Measurements from ENCODE around the gene RER1. TPM values are rescaled to one million over a fixed set of nuclear protein-coding genes. Genes with fewer than 3 reads are reported as not detected.

Gene RER1
- total and polyA plus RNA-seq, 7 donors, result 68.8 to 119 (median 90.0) TPM

DNA sequence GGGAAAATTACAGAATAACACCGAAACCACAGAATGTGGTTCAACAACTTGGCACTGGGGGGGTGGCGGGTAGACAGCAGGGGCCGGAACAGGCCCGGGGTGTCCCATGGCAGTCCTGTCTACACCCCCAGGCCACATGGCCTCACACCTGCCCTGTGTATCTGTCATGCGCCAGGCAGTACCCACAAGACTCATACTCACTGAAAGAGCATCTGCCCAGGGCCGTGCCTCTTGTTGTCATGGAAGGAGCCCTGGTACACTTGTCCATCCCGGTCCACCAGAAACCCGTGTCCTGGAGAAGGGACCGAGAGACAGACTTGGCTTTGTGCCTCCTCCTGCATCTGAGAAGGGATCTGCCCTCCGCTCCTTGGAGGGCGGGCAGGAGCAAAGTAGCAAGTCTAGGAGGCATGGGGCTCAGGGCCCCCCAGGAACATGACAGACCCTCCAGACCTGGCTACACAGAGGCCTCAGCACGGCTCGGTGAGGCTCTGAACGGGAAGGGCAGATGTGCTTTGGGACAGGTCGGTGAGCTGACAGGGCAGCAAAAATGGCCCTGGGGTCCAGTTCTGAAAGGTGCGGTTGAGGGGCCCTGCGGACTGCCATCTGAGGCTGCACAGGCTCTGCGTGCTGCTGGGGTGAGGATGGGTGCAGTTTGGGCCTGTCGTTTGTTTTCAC, 5.9 kb upstream of the RER1 start:
- no peak overlapping the region for H3K4me3 ChIP-seq
- peaks cover 0 to 7% of the 10 kb centered on the region in 2 donors for H3K36me3 ChIP-seq (ENCODE audit: insufficient read depth in 1 of 2, low read depth in 1 of 2)
- peak in 1 of 2 donors; percentile 31 for DNase-seq
- no peak for ATAC-seq
- no peaks in the 10 kb centered on the region for H3K9me3 ChIP-seq
- peaks cover 6% of the 10 kb centered on the region for H3K4me1 ChIP-seq
- intact Hi-C loops (cut with DNase I), result no loop called here
- TF ChIP-seq, protein P1, sequence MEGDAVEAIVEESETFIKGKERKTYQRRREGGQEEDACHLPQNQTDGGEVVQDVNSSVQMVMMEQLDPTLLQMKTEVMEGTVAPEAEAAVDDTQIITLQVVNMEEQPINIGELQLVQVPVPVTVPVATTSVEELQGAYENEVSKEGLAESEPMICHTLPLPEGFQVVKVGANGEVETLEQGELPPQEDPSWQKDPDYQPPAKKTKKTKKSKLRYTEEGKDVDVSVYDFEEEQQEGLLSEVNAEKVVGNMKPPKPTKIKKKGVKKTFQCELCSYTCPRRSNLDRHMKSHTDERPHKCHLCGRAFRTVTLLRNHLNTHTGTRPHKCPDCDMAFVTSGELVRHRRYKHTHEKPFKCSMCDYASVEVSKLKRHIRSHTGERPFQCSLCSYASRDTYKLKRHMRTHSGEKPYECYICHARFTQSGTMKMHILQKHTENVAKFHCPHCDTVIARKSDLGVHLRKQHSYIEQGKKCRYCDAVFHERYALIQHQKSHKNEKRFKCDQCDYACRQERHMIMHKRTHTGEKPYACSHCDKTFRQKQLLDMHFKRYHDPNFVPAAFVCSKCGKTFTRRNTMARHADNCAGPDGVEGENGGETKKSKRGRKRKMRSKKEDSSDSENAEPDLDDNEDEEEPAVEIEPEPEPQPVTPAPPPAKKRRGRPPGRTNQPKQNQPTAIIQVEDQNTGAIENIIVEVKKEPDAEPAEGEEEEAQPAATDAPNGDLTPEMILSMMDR (IDR thresholded peaks at IDR 0.05), result no peak
- H3K27me3 ChIP-seq (ENCODE audit: insufficient read depth in 3 of 3, low read length in 2 of 3), result no peaks in the 10 kb centered on the region
- no peak overlapping the region for H3K27ac ChIP-seq
- 79 to 87% (median 83%) methylated on average over 19 of the region's 19 CpGs for WGBS, 3 donors

DNA sequence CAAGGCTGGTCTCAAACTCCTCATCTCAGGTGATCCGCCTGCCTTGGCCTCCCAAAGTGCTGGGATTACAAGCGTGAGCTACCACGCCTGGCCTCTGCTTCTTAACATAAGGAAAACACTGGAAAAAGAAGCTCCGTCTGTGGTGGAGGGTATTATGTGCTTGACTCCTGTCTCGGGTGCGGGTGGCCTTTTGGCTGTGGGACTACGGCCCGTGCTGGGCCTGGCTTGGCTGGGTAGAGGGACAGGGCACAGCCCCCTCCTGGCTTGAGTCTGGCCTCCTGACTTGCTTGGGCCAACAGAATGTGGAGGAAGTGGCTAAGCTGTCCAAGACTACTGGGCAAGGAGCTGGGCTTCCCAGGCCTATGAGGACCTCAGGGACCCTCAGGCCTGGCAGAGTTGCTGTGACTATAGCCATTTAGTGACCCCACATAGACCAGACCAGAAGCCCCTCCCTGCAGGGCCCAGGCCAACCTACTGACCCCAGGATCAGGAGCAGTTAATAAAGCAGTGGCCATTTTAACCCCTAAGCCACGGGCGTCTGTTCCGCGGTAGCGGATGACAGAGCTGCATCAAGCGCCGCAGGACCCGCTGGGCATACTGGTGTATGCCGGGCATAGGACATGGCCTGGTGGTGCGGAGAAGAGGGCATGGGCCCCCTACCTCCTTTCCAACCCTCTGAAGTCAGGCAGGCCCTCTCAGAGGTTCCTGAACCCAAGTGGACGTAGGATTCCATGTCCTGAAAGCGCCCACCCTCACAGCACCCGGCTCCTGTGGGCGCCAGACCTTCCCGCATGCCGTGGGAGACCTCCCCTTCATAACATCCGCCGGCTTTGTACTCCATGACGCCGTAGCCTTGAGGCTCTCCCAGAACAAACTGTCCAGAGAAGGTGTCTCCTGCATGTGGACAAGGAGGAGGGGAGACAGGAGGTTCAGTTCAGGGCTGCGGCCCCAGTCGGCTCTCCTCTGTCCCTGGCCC, 4.7 kb upstream of the RER1 start:
- Histone ChIP-seq H3K27ac (no peak overlapping the region), H3K4me3 (no peak overlapping the region), H3K4me1 (peaks cover 9% of the 10 kb centered on the region), H3K36me3 (ENCODE audit: insufficient read depth in 1 of 2, low read depth in 1 of 2) (peaks cover 0 to 7% of the 10 kb centered on the region in 2 donors), H3K9me3 (no peaks in the 10 kb centered on the region), H3K27me3 (ENCODE audit: insufficient read depth in 3 of 3, low read length in 2 of 3) (no peaks in the 10 kb centered on the region)
- 93% methylated on average over 30 of the region's 30 CpGs for WGBS, 3 donors
- ATAC-seq (no peak), DNase-seq (peak in 1 of 2 donors; percentile 40)
- TF ChIP-seq, protein P1 (IDR thresholded peaks at IDR 0.05), result no peak
- intact Hi-C loops (cut with DNase I), result no loop called here

DNA sequence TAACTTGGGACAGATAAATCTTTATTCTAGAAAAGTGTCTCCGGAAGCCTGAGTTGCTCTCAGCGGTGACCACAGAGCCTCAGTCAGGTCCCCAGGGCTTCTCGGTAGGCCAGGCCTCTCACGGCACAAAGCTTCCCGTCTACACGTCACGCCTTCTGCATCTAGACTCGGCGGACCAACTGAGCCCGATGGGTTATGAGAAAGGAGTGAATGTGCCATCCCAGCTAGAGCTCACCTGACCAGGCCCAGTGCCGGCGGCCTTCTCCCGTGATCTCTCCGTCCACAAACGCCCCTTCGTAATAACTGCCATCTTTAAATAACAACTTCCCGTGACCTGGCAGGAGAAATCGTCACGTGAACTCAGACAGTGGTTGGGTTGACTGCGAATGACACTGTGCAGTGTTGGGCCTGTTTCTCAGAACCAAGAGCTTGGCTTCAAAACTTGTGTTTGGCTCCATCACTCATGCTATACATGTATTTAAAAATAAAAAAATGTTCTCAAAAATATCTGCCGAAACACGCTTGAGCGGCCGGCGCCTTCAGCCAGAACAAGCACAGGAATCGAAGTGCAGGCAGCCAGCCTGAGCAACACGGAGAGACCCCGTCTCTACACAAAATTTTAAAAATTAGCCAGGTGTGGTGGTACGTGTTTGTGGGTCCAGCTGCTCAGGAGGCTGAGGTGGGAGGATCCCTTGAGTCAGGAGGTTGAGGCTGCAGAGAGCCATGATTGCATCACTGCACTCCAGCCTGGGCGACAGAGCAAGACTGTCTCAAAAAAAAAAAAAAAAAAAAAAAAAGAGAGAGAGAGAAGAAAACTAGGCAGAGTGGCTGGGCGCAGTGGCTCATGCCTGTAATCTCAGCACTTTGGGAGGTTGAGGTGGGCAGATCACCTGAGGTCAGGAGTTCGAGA, 3.4 kb upstream of the RER1 start:
- ATAC-seq (no peak), DNase-seq (peak in 1 of 2 donors; percentile 51)
- Histone ChIP-seq H3K36me3 (ENCODE audit: insufficient read depth in 1 of 2, low read depth in 1 of 2) (peaks cover 0 to 7% of the 10 kb centered on the region in 2 donors), H3K9me3 (no peaks in the 10 kb centered on the region), H3K27me3 (ENCODE audit: insufficient read depth in 3 of 3, low read length in 2 of 3) (no peaks in the 10 kb centered on the region), H3K4me3 (no peak overlapping the region), H3K27ac (peak overlapping the region; percentile 50), H3K4me1 (peaks cover 18% of the 10 kb centered on the region)
- intact Hi-C loops (cut with DNase I), result no loop called here
- 88 to 91% (median 90%) methylated on average over 32 of the region's 32 CpGs for WGBS, 3 donors
- TF ChIP-seq, protein P1 (IDR thresholded peaks at IDR 0.05), result no peak

DNA sequence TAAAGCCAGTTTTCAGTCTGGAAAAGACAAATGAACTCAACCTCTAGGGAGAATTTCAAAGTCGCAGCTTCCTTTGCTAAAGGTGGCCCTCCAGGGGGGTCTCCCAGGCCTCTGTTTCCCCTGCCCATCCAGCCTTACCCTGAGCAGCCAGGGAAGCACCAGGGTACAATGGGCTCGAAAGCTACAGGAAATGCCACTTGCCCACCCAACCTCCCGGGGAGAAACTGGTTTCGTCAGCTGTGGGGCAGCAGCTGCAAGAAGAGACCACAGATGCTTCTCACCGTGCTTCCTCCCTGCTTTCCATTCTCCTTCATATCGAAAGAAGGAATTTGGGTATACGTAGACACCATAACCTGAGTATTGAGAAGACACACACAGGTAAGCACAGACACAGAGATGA, 2.0 kb upstream of the RER1 start:
- H3K27ac ChIP-seq, result no peak overlapping the region
- H3K4me3 ChIP-seq, result no peak overlapping the region
- WGBS, 3 donors, result 79 to 84% (median 82%) methylated on average over 7 of the region's 7 CpGs
- DNase-seq (peak in 1 of 2 donors; percentile 29), ATAC-seq (no peak)
- no peaks in the 10 kb centered on the region for H3K9me3 ChIP-seq
- peaks cover 31% of the 10 kb centered on the region for H3K4me1 ChIP-seq
- TF ChIP-seq, protein P1 (IDR thresholded peaks at IDR 0.05), result no peak
- H3K36me3 ChIP-seq (ENCODE audit: insufficient read depth in 1 of 2, low read depth in 1 of 2), result peaks cover 0 to 12% of the 10 kb centered on the region in 2 donors
- no peaks in the 10 kb centered on the region for H3K27me3 ChIP-seq (ENCODE audit: insufficient read depth in 3 of 3, low read length in 2 of 3)
- intact Hi-C loops (cut with DNase I), result loop anchor here in 1 of 2 donors (5.0 kb wide), 1 partner anchor 138 kb away; the partner anchor contains the start of gene PANK4

Measured in psoas muscle (tissue), 8 donors.